HEK293 (cell line): Measurements from ENCODE around the gene PRG3.

Source experiments
- CTCF ChIP-seq: fragments of 450-650 bp; formaldehyde crosslinking; IDR thresholded peaks from 2 replicates; pipeline ENCODE4 v1.5.1; 2016; ENCODE audit warnings: missing biosample characterization, missing genetic modification characterization
- GLI2 ChIP-seq: fragments of 450-650 bp; formaldehyde crosslinking; IDR thresholded peaks from 2 replicates; pipeline ENCODE4; 2017; ENCODE audit warnings: missing biosample characterization, missing genetic modification characterization, low read depth, borderline replicate concordance
- YY1 ChIP-seq: fragments of 450-650 bp; formaldehyde crosslinking; IDR thresholded peaks from 2 replicates; pipeline ENCODE4 v1.5.1; 2018; ENCODE audit warnings: missing biosample characterization, missing genetic modification characterization
- ZNF140 ChIP-seq: fragments of 450-650 bp; formaldehyde crosslinking; IDR thresholded peaks from 2 replicates; pipeline ENCODE4 v1.5.1; 2016; ENCODE audit warnings: missing biosample characterization, missing genetic modification characterization
- ZNF23 ChIP-seq: fragments of 450-650 bp; formaldehyde crosslinking; IDR thresholded peaks from 2 replicates; pipeline ENCODE4 v1.5.1; 2016; ENCODE audit warnings: missing biosample characterization, missing genetic modification characterization, borderline replicate concordance
- ZNF530 ChIP-seq: fragments of 450-650 bp; formaldehyde crosslinking; IDR thresholded peaks from 2 replicates; pipeline ENCODE4 v1.5.1; 2016; ENCODE audit warnings: low read depth, missing biosample characterization, missing genetic modification characterization

- TF ChIP-seq ZNF23 (tag by site-specific recombination) (no peak), ZNF140 (no peak), CTCF (tag by site-specific recombination) (no peak), YY1 (no peak), ZNF530 (no peak), GLI2 (no peak)
Observed at GRCh38 chr11:57390535-57390934, 9.6 kb upstream of the PRG3 start, which contains the start of gene PRG2.
